NT2/D1 (cell line): Measurements from ENCODE around the gene PPP1R1B.

Source experiments
- SUZ12 ChIP-seq: IDR thresholded peaks from 2 replicates; pipeline ENCODE4 v1.6.1; 2011; ENCODE audit not compliant: insufficient read length, insufficient read depth; ENCODE audit errors: extremely low read depth
- YY1 ChIP-seq: IDR thresholded peaks from 2 replicates; pipeline ENCODE4 v1.6.1; 2011; ENCODE audit not compliant: insufficient read length, insufficient read depth
- ZNF274 ChIP-seq: IDR thresholded peaks from 2 replicates; pipeline ENCODE4 v1.6.1; 2011; ENCODE audit warnings: mild to moderate bottlenecking, low read depth, low read length

DNA sequence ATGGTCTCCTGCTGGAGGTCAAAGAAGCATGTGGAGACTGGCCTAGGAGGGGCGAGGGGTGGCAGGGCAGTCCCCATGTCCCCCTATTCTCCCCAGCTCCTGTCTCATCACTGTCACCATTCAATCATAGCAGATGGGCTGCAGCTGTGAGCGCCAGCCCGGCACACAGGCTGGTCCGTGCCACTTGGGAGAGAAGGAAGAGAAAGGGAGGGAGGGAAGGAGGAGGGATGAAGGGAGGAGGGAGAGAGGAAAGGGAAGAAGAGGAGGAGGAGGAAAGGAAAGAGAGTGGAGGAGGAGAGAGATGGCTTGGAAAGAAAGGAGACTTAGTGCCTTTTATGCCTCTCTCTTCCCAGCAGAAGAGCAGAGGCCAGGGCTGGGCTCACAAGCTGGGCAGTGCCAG, 31.5 kb upstream of the PPP1R1B start:
- TF ChIP-seq ZNF274 (no peak), SUZ12 (no peak), YY1 (no peak)
